ENCODE measurements around the gene FOXO6. TPM values are rescaled to one million over a fixed set of nuclear protein-coding genes. Genes with fewer than 3 reads are reported as not detected.

FOXO6 gene
- total RNA-seq, 2 experiments from 2014 or later = 0.19 to 0.34 TPM

DNA sequence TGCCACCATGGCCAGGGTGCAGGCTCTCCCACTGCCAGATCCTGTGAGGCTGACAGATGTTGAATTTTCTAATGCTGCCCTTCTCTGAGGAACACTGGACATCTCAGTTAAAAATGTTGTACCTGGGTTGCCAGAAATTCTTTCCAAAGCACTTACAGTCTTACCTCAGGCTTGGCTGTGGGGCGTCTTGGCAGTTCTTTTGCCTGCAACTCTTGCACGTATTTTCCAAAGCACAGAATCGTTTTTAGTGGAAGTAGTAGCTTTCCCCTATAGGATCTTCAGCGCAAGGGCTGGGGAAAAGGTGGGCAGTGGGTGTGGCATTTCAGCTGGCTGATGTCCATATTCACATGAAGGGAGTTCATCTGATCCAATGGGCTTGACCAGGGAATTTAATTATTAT, 69.3 kb downstream of the FOXO6 start:
- Mint-ChIP-seq H3K4me3 (no peak overlapping the region), H3K27ac (no peak overlapping the region), H3K4me1 (no peaks in the 10 kb centered on the region), H3K9me3 (no peaks in the 10 kb centered on the region), H3K36me3 (no peaks in the 10 kb centered on the region), H3K27me3 (peaks cover 24% of the 10 kb centered on the region)
- DNase-seq = no peak

DNA sequence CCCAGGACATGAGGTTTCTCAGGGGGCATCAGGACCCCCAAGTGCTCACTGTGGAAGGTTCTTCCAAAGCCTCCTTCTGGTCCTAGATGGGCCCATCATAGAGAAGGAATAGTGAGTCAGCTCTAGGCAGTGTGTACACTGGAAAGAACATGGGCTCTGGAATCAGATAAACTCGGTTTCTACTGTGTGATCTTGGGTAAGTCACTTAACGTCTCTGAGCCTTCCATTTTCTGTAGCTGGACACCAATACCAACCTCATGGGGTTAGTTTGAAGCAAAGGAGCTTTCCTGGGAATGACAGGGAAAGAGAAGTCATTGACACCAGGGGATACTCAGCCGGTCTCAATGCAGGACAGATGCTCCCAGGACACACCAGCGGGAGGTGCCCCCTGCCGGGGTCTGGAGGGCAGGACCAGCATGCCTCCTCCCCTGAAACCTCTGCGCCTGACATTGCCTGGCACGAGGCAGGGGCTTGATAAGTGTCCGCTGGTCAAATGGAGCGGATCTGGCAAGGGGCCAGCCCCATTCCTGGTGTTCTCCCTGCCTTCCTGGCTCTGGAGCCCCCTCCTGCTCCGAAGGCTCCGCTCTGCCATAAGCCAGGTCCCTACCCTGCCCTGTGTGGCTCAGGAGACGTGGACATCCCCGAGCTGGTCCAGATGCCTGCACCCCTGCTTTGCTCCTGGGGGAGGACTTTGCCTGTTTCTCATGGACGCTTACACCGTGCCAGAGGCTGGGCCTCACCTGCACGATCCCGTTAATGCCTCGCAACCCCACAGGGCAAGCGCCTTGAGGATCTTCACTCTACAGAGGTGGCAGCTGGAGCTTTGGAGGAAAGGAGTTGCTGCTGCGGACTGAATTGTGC, 70.5 kb downstream of the FOXO6 start:
- Mint-ChIP-seq H3K9me3 (no peaks in the 10 kb centered on the region), H3K36me3 (no peaks in the 10 kb centered on the region), H3K4me3 (no peak overlapping the region), H3K27ac (no peak overlapping the region), H3K27me3 (peaks cover 28% of the 10 kb centered on the region), H3K4me1 (no peaks in the 10 kb centered on the region)
- no peak for DNase-seq

Other genes starting within 250 kb of the FOXO6 start
- 10 to 100 TPM; 26.3 to 27.8 TPM for gene SCMH1, start 119.1 kb upstream of the FOXO6 start, total RNA-seq
- not detected for gene EDN2, start 123.2 kb downstream of the FOXO6 start, total RNA-seq